ENCODE data around the gene RAD1.
A peak's percentile ranks its signal among the peaks of the same experiment; 100 is the strongest.
"Not testable (repeated sequence)": the region's sequence is repeated elsewhere in the genome, so short reads cannot be mapped to it uniquely, and the experiment has no call there.

The RAD1 gene

GRCh38 chr5:34915139-34915855 lies at the start of gene RAD1, which contains the start of gene BRIX1:
TSS of gene RAD1 (minus strand) at chr5:34915504. CDS start at chr5:34914892, 612 bp downstream.
TSS of gene BRIX1 (plus strand) at chr5:34915711. CDS start at chr5:34915739, 28 bp downstream.
- peak; percentile 90 to 92 for DNase-seq

DNA sequence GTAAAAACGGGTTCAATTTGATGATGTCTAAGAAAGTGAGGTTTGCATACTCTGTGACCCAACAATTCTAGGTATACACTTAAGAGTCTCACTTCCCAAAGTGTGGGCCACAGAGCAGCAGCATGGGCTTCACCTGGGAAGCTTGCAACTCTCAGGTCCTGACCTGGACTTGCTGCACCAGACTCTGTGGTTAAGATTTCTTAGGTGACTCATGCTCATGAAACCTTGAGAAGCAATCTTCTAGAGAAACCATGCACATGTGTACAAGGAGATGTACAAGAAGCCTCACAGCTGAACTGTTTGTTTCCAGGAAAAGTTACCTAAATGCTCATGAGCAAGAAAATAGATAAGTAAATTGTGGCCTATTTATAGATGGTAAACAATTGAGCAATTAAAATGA lies 44.0 kb upstream of the RAD1 start:
- no peak for DNase-seq

GRCh38 chr5:34957857-34958690 lies 42.8 kb upstream of the RAD1 start:
- peak in 1 of 2 donors; percentile 6 for DNase-seq

DNA sequence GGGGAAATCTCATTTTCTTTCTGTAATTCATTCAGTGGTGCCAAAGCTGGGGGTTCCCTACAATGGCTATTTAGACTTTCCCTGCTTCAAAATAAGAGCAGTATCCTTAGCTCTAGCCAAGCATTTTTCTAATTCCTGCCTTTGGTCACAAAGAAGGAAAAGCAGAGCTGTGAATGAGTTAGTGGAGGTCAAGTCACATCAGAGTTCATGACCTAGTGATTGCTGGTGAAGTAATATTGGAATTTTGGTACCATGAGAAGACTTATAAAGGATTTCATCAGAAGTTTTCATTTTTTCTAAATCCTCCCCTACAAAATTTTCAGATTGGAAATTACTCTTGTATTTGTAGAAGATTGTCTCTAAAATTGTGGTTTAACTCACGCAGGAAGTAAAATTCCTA lies 42.0 kb upstream of the RAD1 start:
- no peak for DNase-seq

DNA sequence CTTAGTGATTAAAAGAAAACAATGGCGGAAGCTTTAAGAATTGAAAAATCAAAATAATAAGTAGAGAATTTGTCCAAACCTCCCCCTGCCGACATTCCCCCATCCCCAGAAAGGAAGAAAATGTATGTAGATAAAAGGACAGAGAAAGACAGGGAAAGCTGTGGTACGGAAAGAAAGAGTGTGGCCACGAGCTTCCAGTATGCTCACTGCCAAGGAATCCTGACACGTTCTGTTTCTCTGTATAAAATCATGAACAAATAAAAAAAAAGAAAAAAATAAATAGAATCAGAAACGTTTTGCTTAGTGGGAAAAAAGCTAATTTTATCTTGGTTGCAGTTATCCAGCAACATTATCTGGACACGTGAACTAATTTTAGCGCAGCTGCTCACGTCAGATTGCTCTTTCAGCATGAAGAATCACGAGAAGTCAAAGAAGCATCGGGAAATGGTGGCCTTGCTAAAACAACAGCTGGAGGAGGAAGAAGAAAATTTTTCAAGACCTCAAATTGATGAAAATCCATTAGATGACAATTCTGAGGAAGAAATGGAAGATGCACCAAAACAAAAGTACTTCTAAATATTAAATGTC lies 29.2 kb upstream of the RAD1 start:
- DNase-seq: no peak

DNA sequence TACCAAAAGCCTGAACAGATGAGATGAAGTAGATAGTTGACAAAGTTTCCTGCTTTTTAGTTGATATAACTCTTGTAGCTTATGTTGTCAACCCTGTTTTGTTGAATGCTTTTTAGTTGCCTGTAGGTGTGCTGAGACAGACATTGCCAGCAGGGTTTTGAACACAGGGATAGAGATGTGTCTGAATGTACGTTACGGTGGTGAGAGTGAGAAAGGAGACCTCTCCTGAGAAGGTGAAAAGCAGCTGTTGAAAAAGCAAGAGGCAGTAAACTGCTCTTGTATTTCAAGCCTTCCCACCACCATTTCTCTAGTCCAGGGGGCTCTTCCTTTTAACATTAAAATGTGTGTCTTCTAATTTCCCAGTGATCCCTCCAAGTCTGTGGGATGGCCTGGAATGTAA lies 28.7 kb upstream of the RAD1 start:
- no peak for DNase-seq

GRCh38 chr5:34941936-34942335 lies 26.6 kb upstream of the RAD1 start:
- DNase-seq: no peak

GRCh38 chr5:34932947-34933346 lies 17.6 kb upstream of the RAD1 start:
- no peak for DNase-seq

- no peak for DNase-seq
Measured at GRCh38 chr5:34930870-34931269, 15.6 kb upstream of the RAD1 start.

DNA sequence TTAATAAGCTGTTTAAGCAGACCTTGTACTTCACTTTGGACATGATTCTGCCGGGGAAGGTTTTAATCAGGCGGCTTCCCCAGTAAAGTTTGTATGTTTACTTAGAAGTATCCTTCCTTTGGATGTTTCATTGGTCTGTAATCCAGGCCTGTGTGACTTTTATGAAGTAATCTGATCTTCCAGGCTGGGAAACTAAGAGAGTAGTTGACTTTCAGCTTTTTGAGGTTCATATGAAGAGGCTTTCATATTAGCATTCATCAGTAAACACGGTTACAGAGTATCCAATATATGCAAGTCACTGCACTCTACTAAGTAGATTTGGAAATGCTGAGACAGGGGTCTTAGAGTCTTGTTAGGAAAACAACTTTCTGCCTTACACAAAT lies 15.1 kb upstream of the RAD1 start:
- DNase-seq: no peak

DNA sequence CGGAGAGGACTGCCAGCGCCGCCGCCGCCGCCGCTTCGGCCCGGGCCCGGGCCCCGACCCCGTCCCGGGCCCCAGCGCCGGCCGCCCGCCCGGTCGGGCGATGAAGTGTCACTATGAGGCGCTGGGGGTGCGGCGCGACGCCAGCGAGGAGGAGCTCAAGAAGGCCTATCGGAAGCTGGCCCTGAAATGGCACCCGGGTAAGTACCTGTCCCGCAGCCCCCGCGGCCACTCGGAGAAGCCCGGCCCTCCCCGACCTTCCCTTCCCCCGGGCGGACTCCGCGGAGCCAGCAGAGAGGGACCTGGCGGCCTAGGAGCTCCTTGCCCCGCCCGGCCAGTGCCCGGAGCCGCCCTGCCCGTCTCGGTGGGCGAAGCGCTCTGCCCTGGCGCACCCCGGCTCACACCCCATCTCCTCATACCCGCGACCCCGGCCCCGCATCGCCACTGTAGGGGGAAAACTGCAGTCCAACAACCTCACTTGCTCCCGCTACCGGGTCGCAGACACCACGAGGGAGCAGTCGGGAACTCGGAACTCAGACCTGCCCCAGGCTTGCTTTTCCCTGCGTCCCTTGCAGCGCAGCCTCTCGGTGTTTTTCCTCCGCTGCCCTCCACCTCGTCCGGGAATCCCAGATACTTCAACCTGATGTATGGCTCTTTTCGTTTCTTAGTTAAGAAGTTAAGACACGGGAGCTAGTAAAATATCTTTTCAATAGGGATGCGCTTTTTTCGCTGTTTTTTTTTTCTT lies 14.6 kb upstream of the RAD1 start:
- peak; percentile 73 to 77 for DNase-seq

DNA sequence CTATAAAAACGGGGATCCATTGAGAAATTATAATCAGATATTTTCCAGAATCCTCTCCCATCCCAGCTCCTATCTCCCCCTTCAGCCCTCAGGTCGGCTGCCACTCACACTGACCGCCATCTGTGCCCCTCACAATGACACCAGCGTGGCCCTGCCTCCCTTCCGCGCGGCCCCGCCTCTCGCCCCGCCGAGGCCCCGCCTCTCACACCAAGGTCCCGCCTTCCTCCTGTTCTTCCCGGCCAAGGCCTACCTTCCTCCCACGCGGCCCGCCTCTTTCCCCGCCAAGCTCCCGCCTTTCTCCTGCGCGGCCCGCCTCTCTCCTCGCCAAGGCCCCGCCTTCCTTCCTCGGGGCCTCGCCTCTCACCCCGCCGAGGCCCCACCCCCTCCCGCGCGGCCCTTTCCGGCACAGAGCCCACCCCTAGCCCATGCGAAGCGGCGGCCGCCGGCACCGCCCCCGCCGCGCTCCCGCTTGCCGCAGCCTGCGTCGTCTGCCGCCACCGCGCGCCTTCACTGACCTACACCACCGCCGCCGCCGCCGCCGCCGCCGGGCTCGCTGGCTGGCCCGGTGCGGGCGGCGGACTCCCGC lies 13.9 kb upstream of the RAD1 start, which contains the start of gene DNAJC21:
Gene DNAJC21 (plus strand): TSS at position 426 of the 586 bp plus-strand sequence. CDS start 261 bp downstream, outside the sequence.
- peak; percentile 98 to 99 for DNase-seq

GRCh38 chr5:34928267-34928666 lies 13.0 kb upstream of the RAD1 start:
- no peak for DNase-seq

- no peak for DNase-seq
Measured at GRCh38 chr5:34927785-34928184, 12.5 kb upstream of the RAD1 start.

- DNase-seq: no peak
Measured at GRCh38 chr5:34926318-34926888, 11.1 kb upstream of the RAD1 start.

GRCh38 chr5:34924462-34924765 lies 9.1 kb upstream of the RAD1 start:
- no peak for DNase-seq

DNA sequence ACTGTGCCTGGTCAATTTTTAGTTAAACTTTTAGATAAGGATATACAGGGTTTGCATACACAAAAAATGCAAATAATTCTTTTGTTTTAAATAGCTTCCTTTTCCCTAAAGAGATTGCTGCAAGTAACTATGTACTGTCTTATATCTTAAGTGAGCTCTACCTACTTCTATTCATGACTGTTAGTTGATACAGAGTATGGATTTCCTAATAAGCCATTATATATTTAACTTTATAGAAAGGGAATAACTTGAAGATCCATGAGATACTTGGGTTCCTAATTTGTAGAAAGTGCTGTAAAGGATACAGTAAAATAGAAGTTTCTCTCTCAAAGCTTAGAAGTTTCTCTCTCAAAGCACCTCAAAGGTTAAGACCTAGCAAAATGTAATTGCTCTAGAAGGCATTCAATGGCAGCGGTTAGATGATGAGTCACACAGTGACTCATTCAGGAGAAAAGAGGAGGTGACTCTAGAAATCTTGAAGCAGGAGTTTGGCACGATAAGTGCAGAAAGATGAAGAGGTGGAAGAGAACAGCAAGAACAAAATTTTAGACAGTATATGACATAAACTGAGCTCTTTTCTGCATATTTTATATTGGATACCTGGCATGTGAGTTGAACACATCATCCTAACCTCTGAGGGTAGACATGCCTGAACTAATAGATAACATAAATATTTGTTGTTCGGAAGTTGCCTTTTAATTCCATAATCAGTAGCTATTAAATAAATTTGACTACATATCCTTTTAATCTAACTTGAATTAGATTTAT lies 8.6 kb upstream of the RAD1 start:
- peak; percentile 29 to 44 for DNase-seq

GRCh38 chr5:34923256-34923655 lies 8.0 kb upstream of the RAD1 start:
- DNase-seq: not testable (repeated sequence)

DNA sequence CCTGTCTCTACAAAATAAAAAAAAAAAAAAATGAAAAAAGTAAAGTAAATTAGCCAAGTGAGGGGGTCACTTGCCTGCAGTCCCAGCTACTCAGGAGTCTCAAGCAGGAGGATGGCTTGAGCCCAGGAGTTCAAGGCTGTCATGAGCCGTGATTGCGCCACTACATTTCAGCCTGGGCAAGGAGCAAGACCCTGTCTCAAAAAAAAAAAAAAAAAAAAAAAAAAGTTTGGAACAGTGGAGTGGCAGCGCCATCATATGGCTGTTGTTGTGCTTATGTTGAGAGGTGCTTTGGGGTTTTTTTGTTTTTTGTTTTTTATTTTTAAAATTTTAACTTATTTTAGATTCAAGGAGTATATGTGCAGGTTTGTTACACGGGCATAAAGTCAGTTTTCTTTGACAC lies 3.8 kb upstream of the RAD1 start:
- DNase-seq: no peak

- no peak for DNase-seq
Measured at GRCh38 chr5:34918025-34918424, 2.7 kb upstream of the RAD1 start.

- DNase-seq: no peak
Measured at GRCh38 chr5:34916518-34916917, 1.2 kb upstream of the RAD1 start.

DNA sequence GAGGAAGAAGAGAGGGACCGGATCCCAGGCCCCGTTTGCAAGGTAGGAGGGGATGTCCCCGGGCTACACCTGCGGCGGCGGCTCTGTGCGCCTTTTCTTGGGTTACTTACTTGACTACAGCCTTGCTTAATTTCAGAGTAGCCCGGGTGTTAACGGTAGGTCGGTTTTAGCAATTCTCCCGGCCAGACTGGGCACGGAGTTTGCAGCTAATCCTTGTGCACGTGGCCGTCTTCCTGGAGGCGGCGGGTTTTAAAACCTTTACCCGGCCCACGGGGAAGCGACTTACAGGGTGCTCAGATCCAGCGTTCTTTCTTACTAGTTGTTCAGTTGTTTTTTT lies 520 bp upstream of the RAD1 start:
- DNase-seq: peak in 1 of 2 donors; percentile 24

Measured in activated CD4-positive, alpha-beta T cell treated with anti-CD3 and anti-CD28 coated beads for 4 hours (primary cell).